ENCODE results near the gene PAK5.

PAK5 gene

GRCh38 chr20:9838378-9839295, at the start of gene PAK5:
TSS of gene PAK5 (minus strand) at chr20:9839076. CDS start at chr20:9644328, 194,748 bp downstream.
- DNase-seq (ENCODE audit: low spot score), result no peak

GRCh38 chr20:9887706-9888105, 48.8 kb upstream of the PAK5 start:
- no peak for DNase-seq (ENCODE audit: low spot score)

- no peak for DNase-seq (ENCODE audit: low spot score)
These were observed 47.4 kb upstream of the PAK5 start for GRCh38 chr20:9886227-9886626.

GRCh38 chr20:9884666-9885065, 45.8 kb upstream of the PAK5 start:
- no peak for DNase-seq (ENCODE audit: low spot score)

GRCh38 chr20:9884061-9884460, 45.2 kb upstream of the PAK5 start:
- no peak for DNase-seq (ENCODE audit: low spot score)

- no peak for DNase-seq (ENCODE audit: low spot score)
These were observed 39.1 kb upstream of the PAK5 start for GRCh38 chr20:9877932-9878495.

- DNase-seq (ENCODE audit: low spot score), result no peak
These were observed 28.5 kb upstream of the PAK5 start for GRCh38 chr20:9867196-9867980.

GRCh38 chr20:9852566-9852965, 13.7 kb upstream of the PAK5 start:
- DNase-seq (ENCODE audit: low spot score), result no peak

- no peak for DNase-seq (ENCODE audit: low spot score)
These were observed 750 bp upstream of the PAK5 start for GRCh38 chr20:9839626-9840025.

- no peak for DNase-seq (ENCODE audit: low spot score)
These were observed 870 bp downstream of the PAK5 start for GRCh38 chr20:9838035-9838377.

- DNase-seq (ENCODE audit: low spot score), result no peak
These were observed 1.2 kb downstream of the PAK5 start for GRCh38 chr20:9837634-9838033.

GRCh38 chr20:9835302-9835701, 3.6 kb downstream of the PAK5 start:
- DNase-seq (ENCODE audit: low spot score), result no peak

- no peak for DNase-seq (ENCODE audit: low spot score)
These were observed 7.8 kb downstream of the PAK5 start for GRCh38 chr20:9831032-9831431.

GRCh38 chr20:9829835-9830234, 9.0 kb downstream of the PAK5 start:
- no peak for DNase-seq (ENCODE audit: low spot score)

GRCh38 chr20:9817654-9818053, 21.2 kb downstream of the PAK5 start:
- no peak for DNase-seq (ENCODE audit: low spot score)

- DNase-seq (ENCODE audit: low spot score), result no peak
These were observed 23.2 kb downstream of the PAK5 start for GRCh38 chr20:9815632-9816031.

GRCh38 chr20:9810738-9811137, 28.1 kb downstream of the PAK5 start:
- DNase-seq (ENCODE audit: low spot score), result no peak

- DNase-seq (ENCODE audit: low spot score), result no peak
These were observed 29.6 kb downstream of the PAK5 start for GRCh38 chr20:9809271-9809670.

GRCh38 chr20:9808166-9808565, 30.7 kb downstream of the PAK5 start:
- no peak for DNase-seq (ENCODE audit: low spot score)

GRCh38 chr20:9807136-9807535, 31.7 kb downstream of the PAK5 start:
- DNase-seq (ENCODE audit: low spot score), result no peak

GRCh38 chr20:9800421-9800820, 38.5 kb downstream of the PAK5 start:
- DNase-seq (ENCODE audit: low spot score), result no peak

- DNase-seq (ENCODE audit: low spot score), result no peak
These were observed 44.0 kb downstream of the PAK5 start for GRCh38 chr20:9794831-9795230.

- DNase-seq (ENCODE audit: low spot score), result no peak
These were observed 46.2 kb downstream of the PAK5 start for GRCh38 chr20:9792674-9793073.
